HG03097 (cell line): ENCODE results near the gene XPNPEP2.

Source experiments
- ATAC-seq: cut with Tn5 transposase; IDR thresholded peaks from one replicate; pipeline ENCODE4 v1.9.1; 2021; ENCODE audit not compliant: unreplicated experiment, low FRiP score

The XPNPEP2 gene, protein sequence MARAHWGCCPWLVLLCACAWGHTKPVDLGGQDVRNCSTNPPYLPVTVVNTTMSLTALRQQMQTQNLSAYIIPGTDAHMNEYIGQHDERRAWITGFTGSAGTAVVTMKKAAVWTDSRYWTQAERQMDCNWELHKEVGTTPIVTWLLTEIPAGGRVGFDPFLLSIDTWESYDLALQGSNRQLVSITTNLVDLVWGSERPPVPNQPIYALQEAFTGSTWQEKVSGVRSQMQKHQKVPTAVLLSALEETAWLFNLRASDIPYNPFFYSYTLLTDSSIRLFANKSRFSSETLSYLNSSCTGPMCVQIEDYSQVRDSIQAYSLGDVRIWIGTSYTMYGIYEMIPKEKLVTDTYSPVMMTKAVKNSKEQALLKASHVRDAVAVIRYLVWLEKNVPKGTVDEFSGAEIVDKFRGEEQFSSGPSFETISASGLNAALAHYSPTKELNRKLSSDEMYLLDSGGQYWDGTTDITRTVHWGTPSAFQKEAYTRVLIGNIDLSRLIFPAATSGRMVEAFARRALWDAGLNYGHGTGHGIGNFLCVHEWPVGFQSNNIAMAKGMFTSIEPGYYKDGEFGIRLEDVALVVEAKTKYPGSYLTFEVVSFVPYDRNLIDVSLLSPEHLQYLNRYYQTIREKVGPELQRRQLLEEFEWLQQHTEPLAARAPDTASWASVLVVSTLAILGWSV

DNA sequence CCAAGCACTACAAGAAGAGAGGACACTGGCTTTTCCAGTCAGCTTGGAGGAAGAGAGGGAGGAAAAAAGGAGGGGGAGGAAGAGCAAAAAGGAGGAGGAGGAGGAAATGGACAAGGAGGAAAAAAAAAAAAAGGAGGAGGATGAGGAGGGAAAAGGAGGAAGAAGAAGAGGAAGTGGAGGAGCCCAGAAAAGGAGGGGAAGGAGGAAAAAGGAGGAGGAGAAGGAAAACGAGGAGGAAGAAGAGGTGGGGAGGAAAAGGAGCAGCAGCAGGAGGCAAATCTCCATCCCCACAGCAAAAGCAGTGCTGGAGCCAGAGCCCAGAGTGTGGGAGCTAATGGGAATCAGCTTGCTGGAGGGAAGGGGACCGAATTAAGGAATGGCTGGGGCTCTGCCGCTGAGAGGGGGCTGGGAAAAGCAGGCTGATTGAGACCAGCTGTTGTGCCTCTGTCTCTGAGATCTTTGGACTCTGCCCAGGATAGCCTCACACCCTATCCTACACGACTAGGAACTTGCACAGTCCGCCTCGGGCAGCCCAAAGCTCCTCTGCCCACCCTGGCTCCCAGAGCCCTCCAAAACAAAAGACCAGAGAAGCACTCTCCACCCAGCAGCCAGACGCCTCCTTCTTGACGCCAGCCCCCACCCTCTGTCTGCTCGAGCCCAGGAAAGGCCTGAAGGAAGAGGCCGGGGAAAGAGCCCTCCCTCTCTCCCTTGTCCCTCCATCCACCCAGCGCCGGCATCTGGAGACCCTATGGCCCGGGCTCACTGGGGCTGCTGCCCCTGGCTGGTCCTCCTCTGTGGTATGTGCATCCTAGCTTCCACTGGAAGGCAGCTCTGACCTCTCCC is at the start of gene XPNPEP2:
XPNPEP2 (plus strand) TSS at position 514 of the 843 bp plus-strand sequence; CDS start at position 749, 235 bp downstream.
- no peak for ATAC-seq

- no peak for ATAC-seq
Observed at GRCh38 chrX:129689796-129690195, 49.0 kb upstream of the XPNPEP2 start.

- no peak for ATAC-seq
Observed at GRCh38 chrX:129690435-129690834, 48.3 kb upstream of the XPNPEP2 start.

DNA sequence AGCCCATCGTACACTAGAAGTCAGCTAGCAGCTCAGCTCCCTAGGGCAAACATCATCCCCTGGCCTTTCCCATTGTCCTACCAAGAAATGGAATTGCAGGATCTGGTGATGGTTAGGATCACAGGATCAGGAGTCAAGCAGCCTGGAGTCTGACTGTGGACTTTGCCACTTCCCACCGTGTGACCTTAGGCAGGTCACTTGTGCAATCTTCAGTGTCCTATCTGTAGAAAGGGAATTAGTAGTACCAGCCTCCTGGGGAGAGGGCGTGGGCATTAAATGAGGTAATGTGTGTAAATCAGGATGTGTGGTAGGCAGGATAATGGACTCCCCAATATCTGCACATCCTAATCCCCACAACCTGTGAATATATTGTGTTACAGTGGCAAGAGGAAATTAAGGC is 45.4 kb upstream of the XPNPEP2 start:
- no peak for ATAC-seq

GRCh38 chrX:129694805-129695204 is 44.0 kb upstream of the XPNPEP2 start:
- ATAC-seq: no peak

- ATAC-seq: no peak
Observed at GRCh38 chrX:129695535-129695934, 43.2 kb upstream of the XPNPEP2 start.

DNA sequence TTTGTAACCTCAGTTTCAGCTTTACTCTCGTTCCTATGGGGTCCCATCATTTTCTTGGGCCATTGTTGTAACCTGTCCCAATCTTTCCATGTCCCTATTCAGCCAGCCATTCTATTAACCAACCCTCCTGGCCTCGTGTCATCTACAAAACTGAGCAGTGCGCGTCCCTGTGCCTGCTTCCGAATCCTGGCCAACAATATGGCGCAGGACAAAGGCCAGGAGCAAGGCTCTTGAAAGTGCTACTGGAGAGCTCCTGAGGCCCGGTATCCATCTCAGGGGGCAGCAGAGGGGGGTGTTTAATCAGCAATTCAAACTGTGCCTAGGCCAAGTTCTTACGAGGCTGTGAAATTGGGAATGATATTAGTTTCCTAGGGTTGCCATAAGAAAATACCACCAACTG is 42.8 kb upstream of the XPNPEP2 start:
- ATAC-seq: no peak

GRCh38 chrX:129696463-129697155 is 42.2 kb upstream of the XPNPEP2 start:
- ATAC-seq: no peak

DNA sequence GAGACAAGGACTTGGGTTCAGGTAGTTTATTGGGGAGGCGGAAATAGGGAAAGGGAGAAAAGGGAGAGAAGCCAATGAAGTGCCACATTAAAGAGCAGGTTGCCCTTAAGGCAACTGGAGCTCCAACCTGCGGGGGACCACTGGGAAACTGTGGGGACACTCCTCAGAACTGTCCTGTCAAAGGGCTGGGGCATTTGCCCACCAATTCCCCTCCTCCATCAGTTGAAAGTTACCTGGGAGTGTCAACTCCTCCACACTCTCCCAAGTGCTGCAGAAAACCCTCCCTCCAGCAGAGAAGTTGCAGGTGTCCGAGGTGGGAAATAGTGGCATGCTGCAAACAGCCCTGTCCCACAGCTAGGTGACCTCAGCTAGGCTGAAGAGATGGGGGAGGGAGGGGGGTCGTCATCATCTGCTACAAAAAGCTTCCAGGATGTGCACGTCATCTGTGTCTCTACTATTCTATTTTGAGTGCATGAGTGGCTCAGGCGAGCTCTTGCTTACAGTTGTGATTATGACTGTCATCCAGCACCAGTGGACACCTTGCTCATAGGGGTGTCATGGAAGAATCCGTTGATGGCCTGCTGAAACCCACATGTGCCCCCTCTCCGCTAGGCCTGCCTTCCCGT is 41.5 kb upstream of the XPNPEP2 start:
- ATAC-seq: no peak

DNA sequence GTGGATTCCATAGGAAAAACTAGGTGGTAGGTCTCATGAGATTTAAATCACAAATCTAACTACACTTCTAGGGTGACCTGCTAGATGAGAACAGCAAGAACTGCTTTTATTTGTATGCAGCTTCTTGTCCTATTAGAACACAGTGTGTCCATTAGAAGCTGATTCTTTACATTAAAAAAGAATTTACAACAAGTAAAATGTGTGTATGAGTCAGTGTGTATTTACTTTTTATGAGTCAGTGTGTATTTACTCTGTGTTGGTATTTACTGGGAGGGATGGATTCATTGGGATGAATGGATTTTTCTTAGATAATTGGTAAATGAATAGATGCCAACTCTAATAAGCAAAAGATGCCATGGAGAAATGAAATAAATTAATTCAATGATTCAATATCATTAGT is 40.6 kb upstream of the XPNPEP2 start:
- no peak for ATAC-seq

GRCh38 chrX:129700536-129700935 is 38.2 kb upstream of the XPNPEP2 start:
- no peak for ATAC-seq

GRCh38 chrX:129701624-129702069 is 37.1 kb upstream of the XPNPEP2 start:
- ATAC-seq: no peak

- ATAC-seq: no peak
Observed at GRCh38 chrX:129704491-129704890, 34.3 kb upstream of the XPNPEP2 start.

- no peak for ATAC-seq
Observed at GRCh38 chrX:129705377-129705925, 33.3 kb upstream of the XPNPEP2 start.

- no peak for ATAC-seq
Observed at GRCh38 chrX:129705988-129706387, 32.8 kb upstream of the XPNPEP2 start.

GRCh38 chrX:129706400-129707072 is 32.2 kb upstream of the XPNPEP2 start:
- no peak for ATAC-seq

DNA sequence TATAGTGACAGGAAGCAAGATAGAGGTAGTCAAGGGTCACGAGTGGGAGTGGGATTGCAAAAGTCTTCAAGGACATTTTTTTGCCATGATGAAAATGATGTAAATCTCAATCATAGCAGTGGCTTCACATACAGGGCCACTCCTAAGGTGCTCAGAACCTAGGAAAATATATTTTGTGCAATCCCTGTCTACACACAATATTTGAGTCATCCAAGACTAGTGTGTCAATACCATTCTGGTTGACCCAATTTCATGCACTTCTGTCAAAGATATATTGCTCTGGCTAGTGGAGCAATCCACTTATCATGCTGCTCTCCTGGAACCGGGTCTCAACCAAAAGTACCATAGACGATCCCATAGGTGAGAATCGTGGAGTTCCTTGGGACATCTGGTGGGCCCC is 24.2 kb upstream of the XPNPEP2 start:
- ATAC-seq: no peak

DNA sequence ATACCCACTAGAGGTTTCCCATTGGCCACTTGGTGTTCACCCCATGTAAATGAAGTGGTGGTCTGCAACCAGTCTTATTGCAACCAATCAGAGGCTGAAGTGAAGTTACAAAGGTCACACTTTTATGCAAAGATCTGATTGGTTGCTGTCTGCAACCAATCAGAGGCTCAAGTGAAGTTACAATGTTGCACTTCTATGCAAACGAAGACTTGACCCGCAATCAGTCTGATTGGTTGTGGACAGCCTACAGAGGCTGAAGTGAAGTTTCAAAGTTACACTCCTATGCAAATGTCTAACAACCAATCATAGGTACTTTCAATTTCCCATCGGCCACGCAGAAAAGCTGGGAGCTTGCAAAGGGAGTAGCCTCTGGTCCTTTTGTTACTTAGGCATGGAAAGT is 22.3 kb upstream of the XPNPEP2 start:
- ATAC-seq: no peak

- ATAC-seq: no peak
Observed at GRCh38 chrX:129717892-129718291, 20.9 kb upstream of the XPNPEP2 start.
